Lower lobe of right lung (tissue), 2 donors: Measurements from ENCODE around the gene KDM3B. TPM values are rescaled to one million over a fixed set of nuclear protein-coding genes. Genes with fewer than 3 reads are reported as not detected.

Experiments
- ATAC-seq, 2 donors: fragments of 200-7000 bp; cut with Tn5 transposase; one replicate each; pipeline ENCODE4 v1.9.1; 2020 to 2022; ENCODE audit warnings: mild to moderate bottlenecking in 2 of 2, moderate library complexity in 2 of 2
- DNase-seq: peaks from one replicate; pipeline ENCODE4 v3.0.0-alpha.2; 2020
- H3K27ac ChIP-seq: fragments of 200-600 bp; one replicate; pipeline ENCODE4 v1.8.0; 2022
- H3K27me3 ChIP-seq: fragments of 200-600 bp; one replicate; pipeline ENCODE4 v1.8.0; 2022; ENCODE audit warnings: low read depth
- H3K36me3 ChIP-seq: fragments of 200-600 bp; one replicate; pipeline ENCODE4 v1.8.0; 2022; ENCODE audit warnings: mild to moderate bottlenecking
- H3K4me1 ChIP-seq: fragments of 200-600 bp; one replicate; pipeline ENCODE4 v1.8.0; 2022
- H3K4me3 ChIP-seq: fragments of 200-600 bp; one replicate; pipeline ENCODE4 v1.8.0; 2022; ENCODE audit warnings: mild to moderate bottlenecking
- H3K9me3 ChIP-seq: fragments of 200-600 bp; one replicate; pipeline ENCODE4 v1.8.0; 2022
- intact Hi-C: fragments of 100-400 bp; cut with DNase I; formaldehyde crosslinking; loops from one replicate; pipeline ENCODE4 v1.11.0; 2022
- total RNA-seq: library from RNA; stranded (reverse); fragmentation: NEBNext Ultra II Directional; extraction: Animal tissue kit (Norgen Biotek cat#: 25700); gene quantifications from one replicate; pipeline ENCODE4 v1.2.1, GENCODE V29; 2021
- TF ChIP-seq, protein P1 (sequence below): fragments of 200-600 bp; IDR thresholded peaks from one replicate; pipeline ENCODE4 v1.8.0; 2022; ENCODE audit warnings: antibody characterized with exemption, mild to moderate bottlenecking
- donor health status: DM: no; HTN: yes; CAD: no; lungs with severe emphysema.

KDM3B gene
- total RNA-seq, 1 donor from 2014 or later, result 67.1 TPM

DNA sequence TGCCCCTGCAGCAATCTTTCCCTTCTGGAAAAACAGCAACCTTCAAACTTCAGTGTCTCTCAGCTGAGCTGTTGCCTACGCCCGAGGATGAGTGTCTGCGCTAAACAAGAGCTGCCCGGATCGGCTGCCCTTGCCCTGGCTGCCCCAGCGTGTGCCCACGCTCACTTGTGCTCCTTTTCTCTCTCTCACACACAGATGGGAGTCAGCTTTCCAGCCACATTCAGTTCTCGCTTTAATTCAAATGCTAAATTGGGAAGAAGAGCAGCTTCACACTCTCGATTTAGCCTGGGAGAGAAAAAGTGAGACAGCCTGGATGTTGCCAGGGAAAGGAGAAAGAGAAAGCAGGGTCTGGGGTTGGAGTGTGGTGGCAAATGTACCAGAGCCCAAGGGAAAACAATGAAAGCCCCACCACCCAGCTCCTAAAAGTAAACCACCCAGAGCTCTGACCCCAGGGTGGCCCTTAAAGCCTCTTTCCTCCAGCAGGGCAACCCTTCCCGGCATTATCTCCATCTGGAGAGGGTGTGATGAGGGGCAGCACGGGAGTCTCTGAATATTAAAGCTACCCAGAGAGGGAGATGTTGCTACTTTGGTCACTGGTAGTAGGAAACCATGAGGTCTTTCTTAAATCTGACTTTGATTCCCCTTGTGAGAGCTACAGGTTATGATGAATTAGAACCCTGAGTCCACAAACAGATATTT is 102.9 kb downstream of the KDM3B start:
- TF ChIP-seq, protein P1, sequence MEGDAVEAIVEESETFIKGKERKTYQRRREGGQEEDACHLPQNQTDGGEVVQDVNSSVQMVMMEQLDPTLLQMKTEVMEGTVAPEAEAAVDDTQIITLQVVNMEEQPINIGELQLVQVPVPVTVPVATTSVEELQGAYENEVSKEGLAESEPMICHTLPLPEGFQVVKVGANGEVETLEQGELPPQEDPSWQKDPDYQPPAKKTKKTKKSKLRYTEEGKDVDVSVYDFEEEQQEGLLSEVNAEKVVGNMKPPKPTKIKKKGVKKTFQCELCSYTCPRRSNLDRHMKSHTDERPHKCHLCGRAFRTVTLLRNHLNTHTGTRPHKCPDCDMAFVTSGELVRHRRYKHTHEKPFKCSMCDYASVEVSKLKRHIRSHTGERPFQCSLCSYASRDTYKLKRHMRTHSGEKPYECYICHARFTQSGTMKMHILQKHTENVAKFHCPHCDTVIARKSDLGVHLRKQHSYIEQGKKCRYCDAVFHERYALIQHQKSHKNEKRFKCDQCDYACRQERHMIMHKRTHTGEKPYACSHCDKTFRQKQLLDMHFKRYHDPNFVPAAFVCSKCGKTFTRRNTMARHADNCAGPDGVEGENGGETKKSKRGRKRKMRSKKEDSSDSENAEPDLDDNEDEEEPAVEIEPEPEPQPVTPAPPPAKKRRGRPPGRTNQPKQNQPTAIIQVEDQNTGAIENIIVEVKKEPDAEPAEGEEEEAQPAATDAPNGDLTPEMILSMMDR, result no peak
- H3K27ac ChIP-seq, result no peak overlapping the region
- ATAC-seq, result no peak
- peaks cover 21% of the 10 kb centered on the region for H3K4me1 ChIP-seq
- no peaks in the 10 kb centered on the region for H3K9me3 ChIP-seq
- no peak for DNase-seq
- intact Hi-C loops, result loop anchor here (10.0 kb wide), 1 partner anchor 49 kb away; no protein-coding TSS in a partner anchor
- H3K27me3 ChIP-seq, result peaks cover 4% of the 10 kb centered on the region
- no peaks in the 10 kb centered on the region for H3K36me3 ChIP-seq
- H3K4me3 ChIP-seq, result no peak overlapping the region

DNA sequence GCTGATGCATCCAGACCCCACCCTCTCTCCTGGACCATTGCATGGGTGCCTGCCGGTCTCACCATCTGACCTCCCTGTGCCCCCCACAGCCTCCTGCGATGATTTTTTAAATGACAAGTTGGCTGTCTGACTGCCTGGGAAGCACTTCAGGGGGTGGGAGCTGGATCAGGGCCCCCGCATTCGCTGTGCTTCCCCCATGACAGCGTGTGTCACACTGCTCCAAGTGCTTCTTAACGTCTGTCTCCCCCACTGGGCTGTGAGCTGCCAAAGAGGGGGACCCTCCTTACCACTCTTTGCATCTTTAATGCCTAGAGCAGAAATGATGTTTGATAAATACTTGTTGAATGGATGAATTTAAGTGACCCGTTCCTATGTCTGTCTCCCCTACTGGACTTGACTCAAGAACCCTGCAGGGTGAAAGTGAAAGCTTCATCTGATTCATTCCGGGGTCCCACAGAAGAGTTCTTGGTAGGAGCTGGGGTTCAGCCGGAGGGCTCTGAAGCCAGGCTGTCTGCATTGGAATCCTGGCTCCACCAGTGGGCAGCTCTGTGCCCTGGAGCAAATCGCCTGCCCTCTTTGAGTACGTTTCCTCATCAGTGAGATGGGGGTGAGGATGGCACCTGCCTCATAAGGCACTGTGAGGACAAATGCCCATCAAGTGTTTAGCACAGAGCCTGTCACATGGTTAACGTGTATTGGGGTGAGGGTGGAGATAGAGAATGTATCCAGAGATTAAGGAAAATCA is 105.2 kb downstream of the KDM3B start:
- Histone ChIP-seq H3K27me3 (peaks cover 4% of the 10 kb centered on the region), H3K4me1 (peaks cover 21% of the 10 kb centered on the region), H3K9me3 (no peaks in the 10 kb centered on the region), H3K36me3 (no peaks in the 10 kb centered on the region), H3K4me3 (no peak overlapping the region), H3K27ac (no peak overlapping the region)
- peak; percentile 30 for DNase-seq
- intact Hi-C loops, result loop anchor here (10.0 kb wide), 1 partner anchor 47 kb away; no protein-coding TSS in a partner anchor
- TF ChIP-seq, protein P1, result no peak
- ATAC-seq, result no peak

DNA sequence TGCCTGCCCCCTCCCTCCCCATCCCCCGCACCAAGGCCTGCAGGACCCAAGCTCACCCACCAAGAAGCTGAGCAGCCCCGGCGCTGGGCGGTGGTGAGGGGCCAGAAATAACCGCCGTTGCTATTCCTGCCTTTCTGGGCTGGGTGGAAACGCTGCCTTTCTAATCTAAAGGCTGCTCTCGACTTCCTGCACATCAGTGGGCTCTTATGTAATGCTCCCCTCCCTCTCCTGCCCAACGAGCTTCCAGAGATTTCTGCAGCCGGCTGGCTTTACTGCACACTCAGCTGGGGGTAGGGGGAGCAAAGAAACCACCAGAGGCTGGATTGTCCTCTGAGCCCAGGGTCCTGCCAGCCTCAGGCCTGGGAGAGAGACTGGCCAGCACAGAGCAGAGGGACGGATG is 105.9 kb downstream of the KDM3B start:
- H3K4me3 ChIP-seq, result no peak overlapping the region
- TF ChIP-seq, protein P1, result no peak
- intact Hi-C loops, result loop anchor here (10.0 kb wide), 1 partner anchor 46 kb away; no protein-coding TSS in a partner anchor
- ATAC-seq (no peak), DNase-seq (peak; percentile 20)
- no peak overlapping the region for H3K27ac ChIP-seq
- H3K36me3 ChIP-seq, result no peaks in the 10 kb centered on the region
- peaks cover 27% of the 10 kb centered on the region for H3K4me1 ChIP-seq
- H3K9me3 ChIP-seq, result no peaks in the 10 kb centered on the region
- H3K27me3 ChIP-seq, result peaks cover 4% of the 10 kb centered on the region

DNA sequence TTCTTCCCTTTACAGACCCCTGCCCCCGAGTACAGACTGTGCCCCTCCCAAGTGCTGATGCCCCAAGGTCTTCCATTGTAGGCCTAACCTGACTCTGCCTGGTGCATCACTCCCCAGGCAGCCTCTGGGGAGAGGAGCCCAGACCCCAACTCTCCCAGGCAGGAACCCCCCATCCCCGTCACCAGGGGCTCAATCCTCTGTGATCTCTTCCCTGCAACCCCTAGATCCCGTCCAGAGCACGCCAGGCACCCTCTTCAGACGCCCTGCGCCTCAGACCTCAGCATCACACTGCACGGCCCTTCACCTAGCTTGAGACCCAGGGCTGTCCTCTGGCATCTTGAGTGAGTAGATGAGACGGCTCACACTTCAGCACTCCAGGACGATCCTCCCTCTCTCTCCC is 106.4 kb downstream of the KDM3B start:
- no peaks in the 10 kb centered on the region for H3K9me3 ChIP-seq
- peaks cover 31% of the 10 kb centered on the region for H3K4me1 ChIP-seq
- ATAC-seq (no peak), DNase-seq (peak; percentile 24)
- H3K27me3 ChIP-seq, result peaks cover 4% of the 10 kb centered on the region
- TF ChIP-seq, protein P1, result no peak
- H3K36me3 ChIP-seq, result no peaks in the 10 kb centered on the region
- intact Hi-C loops, result loop anchor here (10.0 kb wide), 1 partner anchor 46 kb away; no protein-coding TSS in a partner anchor
- no peak overlapping the region for H3K4me3 ChIP-seq
- H3K27ac ChIP-seq, result no peak overlapping the region

DNA sequence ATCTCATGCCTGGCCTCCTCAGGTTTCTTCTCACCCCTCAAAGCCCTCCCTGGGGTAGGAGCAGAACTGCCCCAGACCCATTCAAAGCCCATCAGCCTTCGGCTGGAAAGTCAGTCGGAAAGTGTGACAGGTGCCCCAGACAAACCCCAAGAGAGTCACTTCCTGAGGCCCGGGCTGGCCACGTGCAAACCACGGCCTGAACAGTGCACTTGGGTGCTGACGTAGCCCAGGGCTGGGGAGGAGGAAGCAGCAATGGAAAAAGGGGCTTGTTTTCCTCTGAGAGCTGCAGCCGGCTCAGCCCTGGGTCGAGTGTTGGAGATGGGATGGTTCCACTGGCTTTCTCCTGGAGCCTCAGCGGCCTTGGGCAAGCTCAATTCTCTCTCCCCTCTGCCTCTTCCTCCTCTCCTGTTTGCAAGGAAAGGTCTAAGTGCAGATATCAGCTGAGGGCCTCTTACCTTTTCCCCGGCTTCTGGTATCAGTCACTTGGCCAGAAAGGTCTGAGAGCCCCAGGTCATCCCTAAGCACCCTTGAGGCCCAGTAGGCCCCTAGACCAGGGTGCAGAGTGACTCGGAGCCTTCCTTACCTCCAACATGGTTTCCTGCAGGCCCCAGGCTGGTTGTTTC is 106.9 kb downstream of the KDM3B start:
- ATAC-seq (no peak), DNase-seq (peak; percentile 59)
- Histone ChIP-seq H3K27ac (no peak overlapping the region), H3K9me3 (no peaks in the 10 kb centered on the region), H3K36me3 (no peaks in the 10 kb centered on the region), H3K4me3 (no peak overlapping the region), H3K4me1 (peaks cover 31% of the 10 kb centered on the region), H3K27me3 (peaks cover 4% of the 10 kb centered on the region)
- TF ChIP-seq, protein P1, result no peak
- intact Hi-C loops, result loop anchor here (10.0 kb wide), 1 partner anchor 45 kb away; no protein-coding TSS in a partner anchor
